HepG2 (cell line): ENCODE data around the gene MAP1LC3A. TPM values are rescaled to one million over a fixed set of nuclear protein-coding genes. Genes with fewer than 3 reads are reported as not detected.
A peak's percentile ranks its signal among the peaks of the same experiment; 100 is the strongest.

Experiments
- DNMT3B ChIP-seq: conservative IDR thresholded peaks from 2 replicates; pipeline ENCODE4 v1.6.1; 2016; ENCODE audit warnings: missing biosample characterization, control low read depth
- KAT2B ChIP-seq: fragments of 150-350 bp; IDR thresholded peaks from 2 replicates; pipeline ENCODE4 v1.6.1; 2014; ENCODE audit warnings: low read depth, low read length, borderline replicate concordance
- RBM39 ChIP-seq: fragments of 200-400 bp; formaldehyde crosslinking; IDR thresholded peaks from one replicate; pipeline ENCODE4 v1.6.1; 2018; ENCODE audit warnings: antibody characterized with exemption, mild to moderate bottlenecking, low read depth, low read length; ENCODE audit not compliant: poor library complexity, severe bottlenecking
- RORA ChIP-seq: sonication (generic); formaldehyde crosslinking; IDR thresholded peaks from 2 replicates; pipeline ENCODE4 v1.5.0; 2020; ENCODE audit warnings: mild to moderate bottlenecking, missing genetic modification reagents, moderate library complexity
- TFDP2 ChIP-seq: sonication (generic); formaldehyde crosslinking; IDR thresholded peaks from 2 replicates; pipeline ENCODE4 v1.4.0; 2020; ENCODE audit warnings: missing genetic modification reagents
- ZBTB39 ChIP-seq: sonication (generic); formaldehyde crosslinking; IDR thresholded peaks from 2 replicates; pipeline ENCODE4 v1.5.0; 2020; ENCODE audit warnings: missing genetic modification reagents
- ZFAT ChIP-seq: sonication (generic); formaldehyde crosslinking; conservative IDR thresholded peaks from 2 replicates; pipeline ENCODE4 v1.8.1; 2023; ENCODE audit warnings: missing genetic modification reagents, inconsistent platforms
- ZFP90 ChIP-seq: sonication (generic); formaldehyde crosslinking; IDR thresholded peaks from 2 replicates; pipeline ENCODE4 v1.8.0; 2022; ENCODE audit warnings: missing genetic modification reagents, mild to moderate bottlenecking, inconsistent platforms, borderline replicate concordance
- ZFX ChIP-seq: sonication (generic); formaldehyde crosslinking; IDR thresholded peaks from 2 replicates; pipeline ENCODE4 v1.4.0; 2020; ENCODE audit warnings: mild to moderate bottlenecking, low read depth, missing genetic modification reagents, moderate library complexity
- ZNF30 ChIP-seq: sonication (generic); formaldehyde crosslinking; IDR thresholded peaks from 2 replicates; pipeline ENCODE4 v1.5.0; 2020; ENCODE audit warnings: mild to moderate bottlenecking, missing genetic modification reagents
- ZNF318 ChIP-seq: sonication (generic); formaldehyde crosslinking; IDR thresholded peaks from 2 replicates; pipeline ENCODE4 v1.4.0; 2020; ENCODE audit warnings: mild to moderate bottlenecking, missing genetic modification reagents
- ZNF704 ChIP-seq: sonication (generic); formaldehyde crosslinking; IDR thresholded peaks from 2 replicates; pipeline ENCODE4 v1.8.1; 2023; ENCODE audit warnings: mild to moderate bottlenecking, inconsistent platforms, moderate library complexity, missing genetic modification reagents, borderline replicate concordance
- ZNF780A ChIP-seq: sonication (generic); formaldehyde crosslinking; IDR thresholded peaks from 2 replicates; pipeline ENCODE4 v1.8.0; 2022; ENCODE audit warnings: mild to moderate bottlenecking, missing genetic modification reagents, moderate library complexity
- polyA plus RNA-seq, 8 experiments: library from polyadenylated mRNA; depleted of rRNA in 3 of 8; stranded (reverse) in 7 of 8; unstranded in 1 of 8; fragments of >200 nt; fragmentation: Illumina TruSeq in 4 of 8; extraction: Trizol in 4 of 8; gene quantifications; 2 replicates each; pipeline versions ENCODE4 v1.2.1 to v1.2.3, GENCODE V29; 2011 to 2016; ENCODE audit warnings: low read depth in 4 of 8, missing spikeins in 1 of 8, mixed read lengths in 1 of 8; ENCODE audit not compliant: insufficient read depth in 1 of 8
- total RNA-seq, 5 experiments: library from RNA; depleted of rRNA; stranded (reverse); fragments of >200 nt; fragmentation: Illumina TruSeq; extraction: Trizol; gene quantifications; 2 replicates each; pipeline ENCODE4 v1.2.3, GENCODE V29; 2016; ENCODE audit warnings: low read depth in 1 of 5

Gene MAP1LC3A
- total and polyA plus RNA-seq, 2 of the 13 experiments (the other 11 are each of a cell fraction or from before 2014, with no cell fraction given), result not detected

GRCh38 chr20:34538671-34539123 is 19.8 kb upstream of the MAP1LC3A start (continued):
- TF ChIP-seq ZNF318 (CRISPR knock-in tag), result no peak
- no peak for TF ChIP-seq KAT2B
- TF ChIP-seq RBM39, result no peak
- TF ChIP-seq ZNF780A (CRISPR knock-in tag), result no peak
- no peak for TF ChIP-seq TFDP2 (CRISPR knock-in tag)
- TF ChIP-seq ZBTB39 (CRISPR knock-in tag), result no peak
- TF ChIP-seq ZFX (CRISPR knock-in tag), result peak; percentile 24; the same call in 1 of the 2 replicates
- no peak for TF ChIP-seq DNMT3B (CRISPR knock-in tag)
- no peak for TF ChIP-seq RORA (CRISPR knock-in tag)
- no peak for TF ChIP-seq ZFP90
- TF ChIP-seq ZNF704 (CRISPR knock-in tag), result no peak; the same call in 1 of the 2 replicates
- TF ChIP-seq ZNF30 (CRISPR knock-in tag), result no peak
- TF ChIP-seq ZFAT (CRISPR knock-in tag), result no peak
